NT2/D1 (cell line): ENCODE measurements around the gene CTNNA3.

Experiments
- DNase-seq: peaks from one replicate; pipeline ENCODE4 v3.0.0-alpha.2; 2011; ENCODE audit warnings: low read depth, low spot score
- H3K27me3 ChIP-seq: 2 replicates; pipeline ENCODE4 v1.6.0; 2011; ENCODE audit warnings: mild to moderate bottlenecking; ENCODE audit not compliant: insufficient read length, insufficient read depth
- H3K36me3 ChIP-seq: 2 replicates; pipeline ENCODE4 v1.6.1; 2011; ENCODE audit warnings: mild to moderate bottlenecking, low read length, mixed read lengths; ENCODE audit not compliant: insufficient read depth, insufficient read length
- H3K4me1 ChIP-seq: 2 replicates; pipeline ENCODE4 v1.5.1; 2011; ENCODE audit not compliant: insufficient read depth, insufficient read length
- H3K4me3 ChIP-seq: 2 replicates; pipeline ENCODE4 v1.5.1; 2011; ENCODE audit warnings: low read depth; ENCODE audit not compliant: insufficient read length
- H3K9ac ChIP-seq: 2 replicates; pipeline ENCODE4 v1.6.0; 2011; ENCODE audit warnings: low read depth; ENCODE audit not compliant: insufficient read length
- H3K9me3 ChIP-seq: 2 replicates; pipeline ENCODE4 v1.5.1; 2011; ENCODE audit warnings: mild to moderate bottlenecking, low read length; ENCODE audit not compliant: insufficient read depth
- SUZ12 ChIP-seq: IDR thresholded peaks from 2 replicates; pipeline ENCODE4 v1.6.1; 2011; ENCODE audit not compliant: insufficient read length, insufficient read depth; ENCODE audit errors: extremely low read depth
- YY1 ChIP-seq: IDR thresholded peaks from 2 replicates; pipeline ENCODE4 v1.6.1; 2011; ENCODE audit not compliant: insufficient read length, insufficient read depth
- ZNF274 ChIP-seq: IDR thresholded peaks from 2 replicates; pipeline ENCODE4 v1.6.1; 2011; ENCODE audit warnings: mild to moderate bottlenecking, low read depth, low read length

CTNNA3 gene

GRCh38 chr10:66238343-66238742 lies 1457.7 kb downstream of the CTNNA3 start:
- Histone ChIP-seq H3K36me3 (no peaks in the 10 kb centered on the region), H3K4me1 (no peaks in the 10 kb centered on the region), H3K9ac (no peak overlapping the region), H3K9me3 (no peaks in the 10 kb centered on the region), H3K27me3 (no peaks in the 10 kb centered on the region), H3K4me3 (no peak overlapping the region)
- TF ChIP-seq ZNF274 (no peak), YY1 (no peak), SUZ12 (no peak)
- no peak for DNase-seq

GRCh38 chr10:66234872-66235271 lies 1461.1 kb downstream of the CTNNA3 start:
- no peak overlapping the region for H3K9ac ChIP-seq
- no peak overlapping the region for H3K4me3 ChIP-seq
- no peaks in the 10 kb centered on the region for H3K4me1 ChIP-seq
- no peaks in the 10 kb centered on the region for H3K36me3 ChIP-seq
- no peaks in the 10 kb centered on the region for H3K27me3 ChIP-seq
- TF ChIP-seq SUZ12 (no peak), ZNF274 (no peak), YY1 (no peak)
- no peak for DNase-seq
- no peaks in the 10 kb centered on the region for H3K9me3 ChIP-seq

GRCh38 chr10:66228887-66229286 lies 1467.1 kb downstream of the CTNNA3 start:
- Histone ChIP-seq H3K36me3 (no peaks in the 10 kb centered on the region), H3K9ac (no peak overlapping the region), H3K4me3 (no peak overlapping the region), H3K27me3 (no peaks in the 10 kb centered on the region), H3K4me1 (no peaks in the 10 kb centered on the region), H3K9me3 (no peaks in the 10 kb centered on the region; the same call in 1 of the 2 replicates)
- TF ChIP-seq YY1: no peak
- no peak for DNase-seq

DNA sequence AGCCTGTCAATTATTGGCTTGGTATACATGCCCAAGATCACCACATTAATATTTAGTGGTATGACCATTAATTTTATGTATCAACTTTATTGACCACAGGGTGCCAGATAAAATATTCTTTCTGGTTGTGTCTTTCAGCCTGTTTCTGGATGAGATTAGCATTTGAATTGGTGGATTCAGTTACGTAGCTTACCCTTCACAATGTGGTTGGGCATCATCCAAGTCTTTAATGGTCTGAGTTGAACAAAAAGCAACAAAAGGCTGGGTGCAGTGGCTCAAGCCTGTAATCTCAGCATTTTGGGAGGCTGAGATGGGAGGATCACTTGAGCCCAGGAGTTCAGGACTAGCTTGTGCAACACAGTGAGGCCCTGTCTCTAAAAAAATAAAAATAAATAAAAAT lies 1472.3 kb downstream of the CTNNA3 start:
- Histone ChIP-seq H3K9me3 (no peaks in the 10 kb centered on the region), H3K4me1 (no peaks in the 10 kb centered on the region), H3K27me3 (no peaks in the 10 kb centered on the region), H3K9ac (no peak overlapping the region), H3K4me3 (no peak overlapping the region), H3K36me3 (no peaks in the 10 kb centered on the region)
- DNase-seq: no peak
- TF ChIP-seq SUZ12: no peak
- no peak for TF ChIP-seq ZNF274
- TF ChIP-seq YY1: no peak

GRCh38 chr10:66222462-66223046 lies 1473.4 kb downstream of the CTNNA3 start:
- no peak overlapping the region for H3K9ac ChIP-seq
- H3K9me3 ChIP-seq: no peaks in the 10 kb centered on the region
- no peaks in the 10 kb centered on the region for H3K4me1 ChIP-seq
- no peak for DNase-seq
- TF ChIP-seq ZNF274 (no peak), YY1 (no peak), SUZ12 (no peak)
- no peaks in the 10 kb centered on the region for H3K36me3 ChIP-seq
- H3K27me3 ChIP-seq: no peaks in the 10 kb centered on the region
- no peak overlapping the region for H3K4me3 ChIP-seq

DNA sequence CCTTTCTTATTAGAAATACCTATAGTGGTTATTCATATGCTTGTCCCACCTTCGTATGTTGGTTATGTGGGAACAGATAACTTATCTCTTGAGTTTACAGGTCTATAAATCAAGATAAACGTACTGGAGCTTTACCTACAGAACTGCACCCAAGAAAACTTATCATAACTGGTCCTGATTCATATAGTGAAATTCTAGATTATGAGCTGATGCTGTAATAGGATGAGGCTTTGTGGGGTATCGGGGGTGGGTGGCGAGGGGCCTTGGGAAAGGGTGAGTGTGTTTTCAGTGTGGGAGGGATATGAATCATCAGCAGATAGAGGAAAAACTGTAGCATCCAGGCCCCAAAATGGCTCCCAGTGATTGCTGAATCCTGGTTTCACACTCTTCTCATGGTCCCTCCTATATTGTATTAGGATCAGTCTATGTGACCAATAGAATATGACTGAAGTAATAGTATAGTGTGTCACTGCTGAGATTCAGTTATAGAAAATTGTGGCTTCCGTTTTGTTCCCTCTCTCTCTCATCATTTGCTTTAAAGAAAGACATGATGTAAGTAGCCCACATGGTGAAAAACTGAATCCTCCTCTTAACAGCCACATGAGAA lies 1476.9 kb downstream of the CTNNA3 start:
- DNase-seq: no peak
- no peaks in the 10 kb centered on the region for H3K36me3 ChIP-seq
- no peaks in the 10 kb centered on the region for H3K4me1 ChIP-seq
- H3K9me3 ChIP-seq: no peaks in the 10 kb centered on the region
- TF ChIP-seq YY1: no peak
- no peak for TF ChIP-seq SUZ12
- TF ChIP-seq ZNF274: no peak
- H3K4me3 ChIP-seq: no peak overlapping the region
- H3K9ac ChIP-seq: no peak overlapping the region
- no peaks in the 10 kb centered on the region for H3K27me3 ChIP-seq

GRCh38 chr10:66218289-66218688 lies 1477.7 kb downstream of the CTNNA3 start:
- Histone ChIP-seq H3K27me3 (no peaks in the 10 kb centered on the region), H3K9me3 (no peaks in the 10 kb centered on the region), H3K4me3 (no peak overlapping the region), H3K36me3 (no peaks in the 10 kb centered on the region), H3K4me1 (no peaks in the 10 kb centered on the region), H3K9ac (no peak overlapping the region)
- no peak for DNase-seq
- TF ChIP-seq SUZ12 (no peak), YY1 (no peak), ZNF274 (no peak)
